Ectodermal cell (in vitro differentiated cells): ENCODE data around the gene PPP1R3D. TPM values are rescaled to one million over a fixed set of nuclear protein-coding genes. Genes with fewer than 3 reads are reported as not detected.

Experiments
- H3K27ac ChIP-seq: 2 replicates; pipeline ENCODE4 v1.7.0; 2013; ENCODE audit warnings: mild to moderate bottlenecking, low read depth, low read length; ENCODE audit not compliant: insufficient read depth, poor library complexity, severe bottlenecking
- H3K27me3 ChIP-seq: 2 replicates; pipeline ENCODE4 v1.7.0; 2013; ENCODE audit warnings: mild to moderate bottlenecking, low read length; ENCODE audit not compliant: insufficient read depth, control insufficient read depth, poor library complexity, severe bottlenecking
- H3K36me3 ChIP-seq: one replicate; pipeline ENCODE4 v1.7.0; 2013; ENCODE audit warnings: low read length; ENCODE audit not compliant: control insufficient read depth, insufficient read depth
- H3K4me1 ChIP-seq: one replicate; pipeline ENCODE4 v1.7.0; 2013; ENCODE audit warnings: low read length; ENCODE audit not compliant: control insufficient read depth, insufficient read depth
- H3K4me3 ChIP-seq: 2 replicates; pipeline ENCODE4 v1.7.0; 2013; ENCODE audit warnings: low read depth, low read length, control low read depth; ENCODE audit not compliant: insufficient read depth
- H3K9me3 ChIP-seq: 2 replicates; pipeline ENCODE4 v1.7.0; 2013; ENCODE audit warnings: mild to moderate bottlenecking, low read length, moderate library complexity; ENCODE audit not compliant: control insufficient read depth
- WGBS, 2 experiments: methylation state at CpG; one replicate each; pipeline ENCODE4 v1.1.7; 2013; ENCODE audit warnings: missing lambda C conversion rate in 2 of 2; 5-methylcytosine and 5-hydroxymethylcytosine counted together
- polyA plus RNA-seq, 4 experiments: library from polyadenylated mRNA; stranded (reverse); fragments of 50-300 nt; gene quantifications; one replicate each; pipeline ENCODE4 v1.2.3, GENCODE V29; 2013

The PPP1R3D gene
- polyA plus RNA-seq (2013, experiment 1 of 4): 1.3 TPM
- polyA plus RNA-seq (2013, experiment 2 of 4): 1.2 TPM
- polyA plus RNA-seq (2013, experiment 3 of 4): 1.1 TPM
- 1.4 TPM for polyA plus RNA-seq (2013, experiment 4 of 4)

GRCh38 chr20:59940129-59940955, at the start of gene PPP1R3D, which contains the start of gene FAM217B:
TSS of gene PPP1R3D (minus strand) at chr20:59940305. CDS start at chr20:59939931, 374 bp downstream.
TSS of gene FAM217B (plus strand) at chr20:59940389. CDS start at chr20:59943944, 3,555 bp downstream.
- H3K27me3 ChIP-seq: peaks cover 44% of the 10 kb centered on the region
- H3K9me3 ChIP-seq: no peaks in the 10 kb centered on the region
- peaks cover 7% of the 10 kb centered on the region for H3K4me1 ChIP-seq
- H3K27ac ChIP-seq: peak within 1 kb of the TSS; percentile 89
- 0% methylated on average over 57 of the region's 57 CpGs for WGBS, 2 experiments
- peak within 1 kb of the TSS; percentile 66 for H3K4me3 ChIP-seq
- no peaks in the 10 kb centered on the region for H3K36me3 ChIP-seq

GRCh38 chr20:59988141-59988540, 48.0 kb upstream of the PPP1R3D start:
- 85 to 88% methylated on average over 5 of the region's 5 CpGs for WGBS, 2 experiments
- Histone ChIP-seq H3K4me3 (no peak overlapping the region), H3K27me3 (no peaks in the 10 kb centered on the region), H3K27ac (no peak overlapping the region), H3K36me3 (no peaks in the 10 kb centered on the region), H3K4me1 (peaks cover 4% of the 10 kb centered on the region), H3K9me3 (no peaks in the 10 kb centered on the region)

- H3K4me1 ChIP-seq: peaks cover 4% of the 10 kb centered on the region
- no peaks in the 10 kb centered on the region for H3K9me3 ChIP-seq
- WGBS, 2 experiments: 87 to 88% methylated on average over 7 of the region's 7 CpGs
Measured at GRCh38 chr20:59987135-59987534, 47.0 kb upstream of the PPP1R3D start.

GRCh38 chr20:59985864-59986263, 45.8 kb upstream of the PPP1R3D start:
- Histone ChIP-seq H3K4me3 (no peak overlapping the region), H3K27ac (no peak overlapping the region), H3K4me1 (peaks cover 4% of the 10 kb centered on the region), H3K36me3 (no peaks in the 10 kb centered on the region), H3K27me3 (no peaks in the 10 kb centered on the region), H3K9me3 (no peaks in the 10 kb centered on the region)
- WGBS, 2 experiments: 91 to 93% methylated on average over 3 of the region's 3 CpGs

More at GRCh38 chr20:59987135-59987534, 47.0 kb upstream of the PPP1R3D start:
- Histone ChIP-seq H3K27me3 (no peaks in the 10 kb centered on the region), H3K36me3 (no peaks in the 10 kb centered on the region), H3K27ac (no peak overlapping the region), H3K4me3 (no peak overlapping the region)

- no peak overlapping the region for H3K4me3 ChIP-seq
- no peaks in the 10 kb centered on the region for H3K36me3 ChIP-seq
- 86 to 92% methylated on average over 8 of the region's 8 CpGs for WGBS, 2 experiments
- H3K4me1 ChIP-seq: peaks cover 4% of the 10 kb centered on the region
- H3K27ac ChIP-seq: no peak overlapping the region
- no peaks in the 10 kb centered on the region for H3K27me3 ChIP-seq
- no peaks in the 10 kb centered on the region for H3K9me3 ChIP-seq
Measured at GRCh38 chr20:59985164-59985563, 45.1 kb upstream of the PPP1R3D start.

- no peak overlapping the region for H3K4me3 ChIP-seq
- 88 to 98% methylated on average over 2 to 4 of the region's 4 CpGs for WGBS, 2 experiments
- no peak overlapping the region for H3K27ac ChIP-seq
- no peaks in the 10 kb centered on the region for H3K9me3 ChIP-seq
- H3K4me1 ChIP-seq: peaks cover 4% of the 10 kb centered on the region
- H3K36me3 ChIP-seq: no peaks in the 10 kb centered on the region
- H3K27me3 ChIP-seq: no peaks in the 10 kb centered on the region
Measured at GRCh38 chr20:59984541-59984940, 44.4 kb upstream of the PPP1R3D start.

- Histone ChIP-seq H3K4me3 (no peak overlapping the region), H3K4me1 (peaks cover under 1% of the 10 kb centered on the region), H3K36me3 (no peaks in the 10 kb centered on the region), H3K9me3 (no peaks in the 10 kb centered on the region), H3K27me3 (no peaks in the 10 kb centered on the region), H3K27ac (no peak overlapping the region)
- 96% methylated on average over 7 of the region's 9 CpGs for WGBS, 2 experiments
Measured at GRCh38 chr20:59983076-59983475, 43.0 kb upstream of the PPP1R3D start.

- Histone ChIP-seq H3K9me3 (no peaks in the 10 kb centered on the region), H3K27ac (no peak overlapping the region)
- WGBS, 2 experiments: 94 to 96% methylated on average over 8 of the region's 9 CpGs
Measured at GRCh38 chr20:59977086-59977485, 37.0 kb upstream of the PPP1R3D start.

GRCh38 chr20:59976156-59976782, 36.2 kb upstream of the PPP1R3D start:
- Histone ChIP-seq H3K27me3 (no peaks in the 10 kb centered on the region), H3K4me3 (no peak overlapping the region), H3K36me3 (no peaks in the 10 kb centered on the region), H3K9me3 (no peaks in the 10 kb centered on the region), H3K4me1 (no peaks in the 10 kb centered on the region), H3K27ac (no peak overlapping the region)
- 92% methylated on average over 5 to 6 of the region's 6 CpGs for WGBS, 2 experiments

More at GRCh38 chr20:59977086-59977485, 37.0 kb upstream of the PPP1R3D start:
- H3K27me3 ChIP-seq: no peaks in the 10 kb centered on the region
- H3K36me3 ChIP-seq: no peaks in the 10 kb centered on the region
- no peak overlapping the region for H3K4me3 ChIP-seq
- H3K4me1 ChIP-seq: no peaks in the 10 kb centered on the region
